GM12874 (cell line): ENCODE measurements around the gene EYA2.

Source experiments
- CTCF ChIP-seq: IDR thresholded peaks from 2 replicates; pipeline ENCODE4 v1.5.1; 2011; ENCODE audit warnings: low read depth, mild to moderate bottlenecking, control low read depth, low read length, moderate library complexity; ENCODE audit not compliant: insufficient read depth

EYA2 gene

GRCh38 chr20:47099093-47099492 lies 204.4 kb downstream of the EYA2 start:
- TF ChIP-seq CTCF = no peak

GRCh38 chr20:47099825-47100441 lies 205.3 kb downstream of the EYA2 start:
- TF ChIP-seq CTCF = no peak

- TF ChIP-seq CTCF = no peak
These were observed 208.0 kb downstream of the EYA2 start for GRCh38 chr20:47102629-47103028.

GRCh38 chr20:47106786-47107185 lies 212.1 kb downstream of the EYA2 start:
- TF ChIP-seq CTCF = no peak

GRCh38 chr20:47108994-47109393 lies 214.4 kb downstream of the EYA2 start:
- TF ChIP-seq CTCF = no peak

GRCh38 chr20:47110819-47111218 lies 216.2 kb downstream of the EYA2 start:
- no peak for TF ChIP-seq CTCF

- no peak for TF ChIP-seq CTCF
These were observed 216.9 kb downstream of the EYA2 start for GRCh38 chr20:47111576-47111975.
